Neural cell (in vitro differentiated cells): ENCODE data around the gene CYB561D1. TPM values are rescaled to one million over a fixed set of nuclear protein-coding genes. Genes with fewer than 3 reads are reported as not detected.

ENCODE experiments used
- H2AFZ ChIP-seq: fragments of 200-600, 300-800 bp; sonication (generic), shearing (Covaris generic); 2 replicates; pipeline ENCODE4 v1.6.0; 2014; ENCODE audit warnings: low read depth, mild to moderate bottlenecking, antibody characterized with exemption, low read length, moderate library complexity
- H3F3A ChIP-seq: fragments of 200-600 bp; shearing (Covaris generic); 2 replicates; pipeline ENCODE4 v1.6.1; 2016; ENCODE audit warnings: mild to moderate bottlenecking, moderate library complexity, mixed read lengths, antibody characterized with exemption, low read length; ENCODE audit not compliant: insufficient read depth, poor library complexity, severe bottlenecking
- H3K27ac ChIP-seq: fragments of 200-600, 300-800 bp; sonication (generic), shearing (Covaris generic); 2 replicates; pipeline ENCODE4 v1.5.1; 2014; ENCODE audit warnings: mild to moderate bottlenecking, low read length, moderate library complexity
- H3K27me3 ChIP-seq: fragments of 300-800, 200-600 bp; sonication (generic), shearing (Covaris generic); 2 replicates; pipeline ENCODE4 v1.6.0; 2014; ENCODE audit warnings: mild to moderate bottlenecking, low read depth, low read length, moderate library complexity; ENCODE audit not compliant: insufficient read depth
- H3K36me3 ChIP-seq: fragments of 300-800, 200-600 bp; sonication (generic), shearing (Covaris generic); 2 replicates; pipeline ENCODE4 v1.5.1; 2014; ENCODE audit warnings: mild to moderate bottlenecking, antibody characterized with exemption, low read length, moderate library complexity; ENCODE audit not compliant: insufficient read depth
- H3K4me2 ChIP-seq: fragments of 300-800, 200-600 bp; sonication (generic), shearing (Covaris generic); 2 replicates; pipeline ENCODE4 v1.6.0; 2014; ENCODE audit warnings: mild to moderate bottlenecking, low read length
- H3K4me3 ChIP-seq: fragments of 300-800, 200-600 bp; sonication (generic), shearing (Covaris generic); 2 replicates; pipeline ENCODE4 v1.5.1; 2014; ENCODE audit warnings: mild to moderate bottlenecking, low read length, moderate library complexity
- H3K79me2 ChIP-seq: fragments of 200-600 bp; shearing (Covaris generic); replicated peaks from 2 replicates; pipeline ENCODE4 v1.6.0; 2014; ENCODE audit warnings: mild to moderate bottlenecking, low read length, moderate library complexity; ENCODE audit not compliant: insufficient read depth
- H3K9ac ChIP-seq: fragments of 300-800, 200-600 bp; sonication (generic), shearing (Covaris generic); 2 replicates; pipeline ENCODE4 v1.6.1; 2016; ENCODE audit warnings: mild to moderate bottlenecking, low read length, mixed read lengths
- H3K9me2 ChIP-seq: fragments of 200-600 bp; shearing (Covaris generic); 2 replicates; pipeline ENCODE4 v1.6.1; 2016; ENCODE audit warnings: mild to moderate bottlenecking, low read length, mixed read lengths; ENCODE audit not compliant: insufficient read depth
- H3K9me3 ChIP-seq: fragments of 200-600, 300-800 bp; sonication (generic), shearing (Covaris generic); 2 replicates; pipeline ENCODE4 v1.6.1; 2016; ENCODE audit warnings: mild to moderate bottlenecking, mixed run types, low read length, moderate library complexity, mixed read lengths
- H4K20me1 ChIP-seq: fragments of 200-600 bp; shearing (Covaris generic); 2 replicates; pipeline ENCODE4 v1.6.1; 2016; ENCODE audit warnings: mild to moderate bottlenecking, mixed run types; ENCODE audit not compliant: insufficient read depth
- EP300 ChIP-seq: fragments of 450-650 bp; conservative IDR thresholded peaks from 2 replicates; pipeline ENCODE4 v1.6.1; 2014; ENCODE audit warnings: antibody characterized with exemption, mild to moderate bottlenecking, moderate library complexity; ENCODE audit not compliant: poor library complexity, severe bottlenecking
- EZH2 ChIP-seq: fragments of 200-600, 300-800 bp; shearing (Covaris generic), sonication (generic); IDR thresholded peaks from 2 replicates; pipeline ENCODE4 v1.6.1; 2014; ENCODE audit warnings: antibody characterized with exemption, low read length, borderline replicate concordance, mild to moderate bottlenecking; ENCODE audit not compliant: insufficient read depth, poor library complexity, severe bottlenecking
- MXI1 ChIP-seq: fragments of 450-650 bp; conservative IDR thresholded peaks from 2 replicates; pipeline ENCODE4 v1.6.1; 2014; ENCODE audit warnings: antibody characterized with exemption, mild to moderate bottlenecking; ENCODE audit not compliant: poor library complexity, severe bottlenecking
- POLR2AphosphoS5 ChIP-seq: IDR thresholded peaks from 2 replicates; pipeline ENCODE4 v1.6.1; 2012
- RAD21 ChIP-seq: fragments of 450-650 bp; conservative IDR thresholded peaks from 2 replicates; pipeline ENCODE4 v1.6.1; 2014; ENCODE audit warnings: antibody characterized with exemption, mild to moderate bottlenecking, moderate library complexity
- SMC3 ChIP-seq: fragments of 450-650 bp; conservative IDR thresholded peaks from 2 replicates; pipeline ENCODE4 v1.6.1; 2014; ENCODE audit warnings: antibody characterized with exemption, mild to moderate bottlenecking, moderate library complexity; ENCODE audit not compliant: poor library complexity
- TAF1 ChIP-seq: IDR thresholded peaks from 2 replicates; pipeline ENCODE4 v1.6.1; 2012; ENCODE audit warnings: low read depth
- polyA plus RNA-seq: library from polyadenylated mRNA; depleted of rRNA; stranded (reverse); fragments of >200 nt; gene quantifications from 2 replicates; pipeline ENCODE4 v1.2.3, GENCODE V29; 2014
- TF ChIP-seq, protein P1 (sequence below): IDR thresholded peaks from 2 replicates; pipeline ENCODE4 v1.6.1; 2012; ENCODE audit warnings: borderline replicate concordance
- TF ChIP-seq, protein P2 (sequence below): fragments of 450-650 bp; IDR thresholded peaks from 2 replicates; pipeline ENCODE4 v1.5.1; 2014; ENCODE audit warnings: antibody characterized with exemption, mild to moderate bottlenecking, moderate library complexity; ENCODE audit not compliant: poor library complexity, severe bottlenecking

The CYB561D1 gene
- polyA plus RNA-seq, 1 donor from 2014 or later, result 7.2 TPM

DNA sequence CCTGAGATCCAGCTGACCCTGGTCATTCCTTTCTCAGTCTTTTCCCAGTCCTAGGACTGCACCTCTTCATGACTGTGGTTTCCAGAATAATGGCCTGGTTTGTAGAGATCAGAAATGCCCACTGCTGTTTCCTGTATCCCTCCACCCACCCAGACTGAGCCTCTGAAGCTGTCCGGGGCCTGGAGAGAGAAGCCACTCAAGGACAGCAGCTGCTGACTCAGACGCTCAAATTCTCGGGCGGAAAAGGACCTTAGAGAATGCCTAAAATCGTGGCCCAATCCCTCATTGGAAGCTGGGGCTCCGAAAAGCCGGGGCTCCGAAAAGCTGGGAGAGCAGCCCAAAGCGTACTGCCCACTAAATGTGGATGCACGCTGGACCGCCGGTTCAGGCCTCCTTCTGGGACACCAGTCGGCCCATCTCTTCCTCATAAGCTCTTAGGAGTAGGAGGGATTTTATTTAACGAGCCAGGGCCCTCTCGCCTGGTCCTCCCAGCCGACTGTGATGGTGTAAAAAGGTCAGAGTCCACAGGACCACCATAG is 38.0 kb downstream of the CYB561D1 start:
- no peaks in the 10 kb centered on the region for H3K9me2 ChIP-seq
- H3K9me3 ChIP-seq, result no peaks in the 10 kb centered on the region
- no peak overlapping the region for H3K4me2 ChIP-seq
- no peaks in the 10 kb centered on the region for H3F3A ChIP-seq
- H2AFZ ChIP-seq, result no peak overlapping the region
- H3K27ac ChIP-seq, result no peak overlapping the region
- no peak overlapping the region for H3K4me3 ChIP-seq
- no peaks in the 10 kb centered on the region for H3K27me3 ChIP-seq
- no peaks in the 10 kb centered on the region for H3K79me2 ChIP-seq
- TF ChIP-seq POLR2AphosphoS5 (no peak), TAF1 (no peak), EP300 (no peak), RAD21 (no peak), SMC3 (no peak), EZH2 (no peak)
- TF ChIP-seq, protein P1, sequence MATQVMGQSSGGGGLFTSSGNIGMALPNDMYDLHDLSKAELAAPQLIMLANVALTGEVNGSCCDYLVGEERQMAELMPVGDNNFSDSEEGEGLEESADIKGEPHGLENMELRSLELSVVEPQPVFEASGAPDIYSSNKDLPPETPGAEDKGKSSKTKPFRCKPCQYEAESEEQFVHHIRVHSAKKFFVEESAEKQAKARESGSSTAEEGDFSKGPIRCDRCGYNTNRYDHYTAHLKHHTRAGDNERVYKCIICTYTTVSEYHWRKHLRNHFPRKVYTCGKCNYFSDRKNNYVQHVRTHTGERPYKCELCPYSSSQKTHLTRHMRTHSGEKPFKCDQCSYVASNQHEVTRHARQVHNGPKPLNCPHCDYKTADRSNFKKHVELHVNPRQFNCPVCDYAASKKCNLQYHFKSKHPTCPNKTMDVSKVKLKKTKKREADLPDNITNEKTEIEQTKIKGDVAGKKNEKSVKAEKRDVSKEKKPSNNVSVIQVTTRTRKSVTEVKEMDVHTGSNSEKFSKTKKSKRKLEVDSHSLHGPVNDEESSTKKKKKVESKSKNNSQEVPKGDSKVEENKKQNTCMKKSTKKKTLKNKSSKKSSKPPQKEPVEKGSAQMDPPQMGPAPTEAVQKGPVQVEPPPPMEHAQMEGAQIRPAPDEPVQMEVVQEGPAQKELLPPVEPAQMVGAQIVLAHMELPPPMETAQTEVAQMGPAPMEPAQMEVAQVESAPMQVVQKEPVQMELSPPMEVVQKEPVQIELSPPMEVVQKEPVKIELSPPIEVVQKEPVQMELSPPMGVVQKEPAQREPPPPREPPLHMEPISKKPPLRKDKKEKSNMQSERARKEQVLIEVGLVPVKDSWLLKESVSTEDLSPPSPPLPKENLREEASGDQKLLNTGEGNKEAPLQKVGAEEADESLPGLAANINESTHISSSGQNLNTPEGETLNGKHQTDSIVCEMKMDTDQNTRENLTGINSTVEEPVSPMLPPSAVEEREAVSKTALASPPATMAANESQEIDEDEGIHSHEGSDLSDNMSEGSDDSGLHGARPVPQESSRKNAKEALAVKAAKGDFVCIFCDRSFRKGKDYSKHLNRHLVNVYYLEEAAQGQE, result no peak
- TF ChIP-seq, protein P2, sequence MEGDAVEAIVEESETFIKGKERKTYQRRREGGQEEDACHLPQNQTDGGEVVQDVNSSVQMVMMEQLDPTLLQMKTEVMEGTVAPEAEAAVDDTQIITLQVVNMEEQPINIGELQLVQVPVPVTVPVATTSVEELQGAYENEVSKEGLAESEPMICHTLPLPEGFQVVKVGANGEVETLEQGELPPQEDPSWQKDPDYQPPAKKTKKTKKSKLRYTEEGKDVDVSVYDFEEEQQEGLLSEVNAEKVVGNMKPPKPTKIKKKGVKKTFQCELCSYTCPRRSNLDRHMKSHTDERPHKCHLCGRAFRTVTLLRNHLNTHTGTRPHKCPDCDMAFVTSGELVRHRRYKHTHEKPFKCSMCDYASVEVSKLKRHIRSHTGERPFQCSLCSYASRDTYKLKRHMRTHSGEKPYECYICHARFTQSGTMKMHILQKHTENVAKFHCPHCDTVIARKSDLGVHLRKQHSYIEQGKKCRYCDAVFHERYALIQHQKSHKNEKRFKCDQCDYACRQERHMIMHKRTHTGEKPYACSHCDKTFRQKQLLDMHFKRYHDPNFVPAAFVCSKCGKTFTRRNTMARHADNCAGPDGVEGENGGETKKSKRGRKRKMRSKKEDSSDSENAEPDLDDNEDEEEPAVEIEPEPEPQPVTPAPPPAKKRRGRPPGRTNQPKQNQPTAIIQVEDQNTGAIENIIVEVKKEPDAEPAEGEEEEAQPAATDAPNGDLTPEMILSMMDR, result no peak
- H3K9ac ChIP-seq, result no peak overlapping the region
- no peaks in the 10 kb centered on the region for H4K20me1 ChIP-seq
- no peaks in the 10 kb centered on the region for H3K36me3 ChIP-seq

DNA sequence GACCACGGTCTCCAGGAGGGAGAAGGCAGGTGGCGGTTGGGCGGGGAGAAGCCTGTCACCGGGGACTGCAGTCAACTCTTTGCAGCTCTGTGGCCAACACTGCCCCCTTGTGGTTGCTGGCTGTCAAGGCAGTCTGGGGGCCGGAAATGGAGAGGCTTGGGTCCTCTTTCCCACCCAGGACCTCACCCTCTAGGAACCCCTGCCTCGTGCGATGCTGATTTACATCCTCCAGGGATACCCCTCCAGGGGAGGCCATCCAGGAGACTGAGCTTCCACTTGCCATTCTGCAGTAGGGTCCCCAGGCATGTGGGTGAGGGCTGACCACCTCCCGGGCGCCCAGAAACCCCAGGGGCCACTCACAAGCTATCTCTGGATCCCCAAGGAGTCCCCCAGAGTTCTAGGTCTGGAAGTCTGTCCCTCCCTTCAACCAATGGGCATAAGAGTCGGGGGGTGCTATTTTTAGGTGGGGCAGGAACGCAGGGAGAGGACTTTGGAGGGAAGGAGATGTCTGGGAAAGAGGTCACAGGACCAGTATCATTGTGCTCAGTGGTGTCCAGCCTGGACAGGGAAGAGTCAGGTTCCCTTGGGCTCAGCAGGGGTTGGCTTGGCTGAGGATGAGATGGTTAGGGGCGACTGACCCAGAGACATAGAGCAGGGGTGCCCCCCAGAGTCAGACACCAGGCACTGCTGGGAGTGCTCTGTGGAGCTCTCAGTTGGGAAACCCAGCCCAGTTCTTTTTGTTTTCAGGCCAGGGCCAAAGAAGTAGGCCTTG is 38.7 kb downstream of the CYB561D1 start:
- Histone ChIP-seq H3K79me2 (no peaks in the 10 kb centered on the region), H3K27ac (no peak overlapping the region), H3F3A (no peaks in the 10 kb centered on the region), H3K4me2 (no peak overlapping the region), H2AFZ (no peak overlapping the region), H3K9me3 (no peaks in the 10 kb centered on the region), H3K36me3 (no peaks in the 10 kb centered on the region), H3K4me3 (no peak overlapping the region), H3K27me3 (no peaks in the 10 kb centered on the region), H4K20me1 (no peaks in the 10 kb centered on the region), H3K9me2 (no peaks in the 10 kb centered on the region), H3K9ac (no peak overlapping the region)
- TF ChIP-seq, protein P2, result peak; percentile 91
- peak; percentile 24 for TF ChIP-seq MXI1
- TF ChIP-seq RAD21, result peak; percentile 85
- TF ChIP-seq SMC3, result peak; percentile 79
- no peak for TF ChIP-seq EP300
- TF ChIP-seq EZH2, result no peak
